ENCODE measurements around the gene ELMO1. TPM values are rescaled to one million over a fixed set of nuclear protein-coding genes. Genes with fewer than 3 reads are reported as not detected.

The ELMO1 gene
- total and polyA plus RNA-seq, 4 donors = 6.7 to 51.5 (median 14.8) TPM

- no peak for DNase-seq (ENCODE audit: low spot score)
- TF ChIP-seq HNF4G (IDR thresholded peaks at IDR 0.05) (no peak), JUND (IDR thresholded peaks at IDR 0.05) (no peak), CTCF (IDR thresholded peaks at IDR 0.05; ENCODE audit: low read depth, low read length, missing input control) (no peak), FOXA2 (IDR thresholded peaks at IDR 0.05) (no peak), RXRA (IDR thresholded peaks at IDR 0.05) (no peak), NR2F2 (IDR thresholded peaks at IDR 0.05) (no peak), EGR1 (IDR thresholded peaks at IDR 0.05; ENCODE audit: low read depth in 2 of 2) (no peak), YY1 (IDR thresholded peaks at IDR 0.05) (no peak), ZBTB33 (IDR thresholded peaks at IDR 0.05) (no peak), FOXA1 (IDR thresholded peaks at IDR 0.05) (no peak), MAX (IDR thresholded peaks at IDR 0.05) (no peak), REST (IDR thresholded peaks at IDR 0.05) (no peak), ATF3 (IDR thresholded peaks at IDR 0.05) (no peak), GABPA (IDR thresholded peaks at IDR 0.05 in 1 of 2, conservative IDR thresholded peaks at IDR 0.05 in 1 of 2) (no peak)
- no peak overlapping the region for H3K4me3 ChIP-seq (ENCODE audit: low read depth in 1 of 3, low read length in 3 of 3)
- H3K27me3 ChIP-seq (ENCODE audit: control insufficient read depth in 4 of 4, insufficient read depth in 4 of 4, low read length in 3 of 4) = no peaks in the 10 kb centered on the region
- peaks cover 5 to 47% (median 35%) of the 10 kb centered on the region in 4 donors for H3K4me1 ChIP-seq (ENCODE audit: control insufficient read depth in 4 of 4, insufficient read depth in 4 of 4, low read length in 3 of 4)
- peak overlapping the region in 1 of 2 donors; percentile 38 for H3K27ac ChIP-seq (ENCODE audit: low read depth in 1 of 2, low read length in 2 of 2)
- no peak overlapping the region for H3K9ac ChIP-seq (ENCODE audit: low read depth in 1 of 2, low read length in 2 of 2)
- WGBS = 81% methylated on average over 1 of the region's 1 CpG
- H3K36me3 ChIP-seq (ENCODE audit: control insufficient read depth in 4 of 4, insufficient read depth in 3 of 4, low read depth in 1 of 4, low read length in 3 of 4) = no peaks in the 10 kb centered on the region
- no peaks in the 10 kb centered on the region for H3K9me3 ChIP-seq (ENCODE audit: control insufficient read depth in 4 of 4, low read length in 3 of 4)
Observed at GRCh38 chr7:37439653-37440026, 9.0 kb downstream of the ELMO1 start.

GRCh38 chr7:37438906-37439652 is 9.6 kb downstream of the ELMO1 start:
- no peaks in the 10 kb centered on the region for H3K27me3 ChIP-seq (ENCODE audit: control insufficient read depth in 4 of 4, insufficient read depth in 4 of 4, low read length in 3 of 4)
- peak overlapping the region; percentile 42 to 46 for H3K27ac ChIP-seq (ENCODE audit: low read depth in 1 of 2, low read length in 2 of 2)
- TF ChIP-seq RXRA (IDR thresholded peaks at IDR 0.05) (peak in 1 of 2 donors; percentile 29), JUND (IDR thresholded peaks at IDR 0.05) (no peak), HNF4A (conservative IDR thresholded peaks at IDR 0.05) (peak; percentile 16 to 18), TAF1 (conservative IDR thresholded peaks at IDR 0.05) (no peak), GABPA (IDR thresholded peaks at IDR 0.05 in 1 of 2, conservative IDR thresholded peaks at IDR 0.05 in 1 of 2) (no peak), RAD21 (IDR thresholded peaks at IDR 0.05) (peak in 1 of 2 donors; percentile 48), FOXA2 (IDR thresholded peaks at IDR 0.05) (peak; percentile 56), MAX (IDR thresholded peaks at IDR 0.05) (peak; percentile 15), EGR1 (IDR thresholded peaks at IDR 0.05; ENCODE audit: low read depth in 2 of 2) (peak in 1 of 2 donors; percentile 29)
- DNase-seq (ENCODE audit: low spot score) = no peak
- H3K36me3 ChIP-seq (ENCODE audit: control insufficient read depth in 4 of 4, insufficient read depth in 3 of 4, low read depth in 1 of 4, low read length in 3 of 4) = no peaks in the 10 kb centered on the region
- no peaks in the 10 kb centered on the region for H3K9me3 ChIP-seq (ENCODE audit: control insufficient read depth in 4 of 4, low read length in 3 of 4)
- H3K9ac ChIP-seq (ENCODE audit: low read depth in 1 of 2, low read length in 2 of 2) = no peak overlapping the region
- no peak overlapping the region for H3K4me3 ChIP-seq (ENCODE audit: low read depth in 1 of 3, low read length in 3 of 3)
- peaks cover 5 to 52% (median 37%) of the 10 kb centered on the region in 4 donors for H3K4me1 ChIP-seq (ENCODE audit: control insufficient read depth in 4 of 4, insufficient read depth in 4 of 4, low read length in 3 of 4)
- WGBS = 52% methylated on average over 4 of the region's 4 CpGs

Measured in liver (tissue), 9 donors.